Measurements from ENCODE around the gene CKS2.

The CKS2 gene

GRCh38 chr9:89363921-89364665 is 53.1 kb downstream of the CKS2 start:
- DNase-seq, result no peak

GRCh38 chr9:89364666-89365531 is 53.9 kb downstream of the CKS2 start:
- DNase-seq, result no peak

- no peak for DNase-seq
Measured at GRCh38 chr9:89365532-89365912, 54.5 kb downstream of the CKS2 start.
